ENCODE measurements around the gene APOBEC3H. TPM values are rescaled to one million over a fixed set of nuclear protein-coding genes. Genes with fewer than 3 reads are reported as not detected.

Gene APOBEC3H
- total RNA-seq, 1 experiment from 2014 or later = 1.8 TPM

- no peaks in the 10 kb centered on the region for H3K9me3 ChIP-seq (ENCODE audit: control insufficient read depth in 1 of 2, insufficient read depth in 1 of 2, low read depth in 1 of 2, low read length in 2 of 2)
- H3K4me2 ChIP-seq (ENCODE audit: low read length) = no peak overlapping the region
- CTCF ChIA-PET = no interaction called here
- no peak for TF ChIP-seq MAX (IDR thresholded peaks at IDR 0.05)
- no peak for TF ChIP-seq YY1 (IDR thresholded peaks at IDR 0.05; ENCODE audit: extremely low read depth, insufficient replicate concordance, low read depth, low read length)
- no peak for TF ChIP-seq TCF7L2 (IDR thresholded peaks at IDR 0.05; ENCODE audit: borderline replicate concordance, extremely low read depth, insufficient read depth, insufficient read length)
- TF ChIP-seq ZNF274 (IDR thresholded peaks at IDR 0.05; ENCODE audit: low read depth, low read length) = no peak
- no peak for TF ChIP-seq ELF1 (IDR thresholded peaks at IDR 0.05; ENCODE audit: borderline replicate concordance, low read depth)
- TF ChIP-seq SIN3A (IDR thresholded peaks at IDR 0.05; ENCODE audit: low read depth) = no peak
- TF ChIP-seq CEBPB (IDR thresholded peaks at IDR 0.05; ENCODE audit: low read depth) = no peak
- TF ChIP-seq SP1 (IDR thresholded peaks at IDR 0.05; ENCODE audit: low read depth) = no peak
- DNase-seq (ENCODE audit: low read depth, low spot score) (no peak), ATAC-seq (no peak)
- POLR2A ChIA-PET = no interaction called here
- H3K4me1 ChIP-seq (ENCODE audit: control insufficient read depth in 1 of 2, insufficient read depth in 2 of 2, low read length in 2 of 2) = no peaks in the 10 kb centered on the region
- BruUV-seq (replicated peaks) = no TSS peak
- H3K9me2 ChIP-seq (ENCODE audit: insufficient read depth) = no peaks in the 10 kb centered on the region
- H3K9ac ChIP-seq (ENCODE audit: low read length) = no peak overlapping the region
- H4K20me1 ChIP-seq (ENCODE audit: insufficient read depth) = no peaks in the 10 kb centered on the region
- no peaks in the 10 kb centered on the region for H3K79me2 ChIP-seq (ENCODE audit: insufficient read depth, low read length)
- H2AFZ ChIP-seq (ENCODE audit: low read depth, low read length, poor library complexity, severe bottlenecking) = no peak overlapping the region
- H3K27ac ChIP-seq (ENCODE audit: low read depth, low read length) = no peak overlapping the region
- RAD21 ChIA-PET (ENCODE audit: low non-redundant PET in 1 of 2, low total read pairs in 2 of 2, uncharacterized antibody in 2 of 2, unreplicated experiment in 2 of 2) = interaction anchor here in 1 of 2 experiments (0.7 kb wide), 1 partner anchor 54 kb away, joined by 3 read pairs; no protein-coding TSS in a partner anchor
- no peak overlapping the region for H3K4me3 ChIP-seq (replicated peaks in 1 of 2; ENCODE audit: low read depth in 1 of 2, low read length in 2 of 2)
- no peaks in the 10 kb centered on the region for H3K36me3 ChIP-seq (ENCODE audit: control insufficient read depth in 1 of 2, insufficient read depth in 2 of 2, low read length in 2 of 2)
- H3K27me3 ChIP-seq (ENCODE audit: insufficient read depth, low read length) = no peaks in the 10 kb centered on the region
- intact Hi-C loops (cut with micrococcal nuclease) = no loop called here
These were observed 16.8 kb upstream of the APOBEC3H start for GRCh38 chr22:39080052-39080762.

- CTCF ChIA-PET = no interaction called here
- intact Hi-C loops (cut with micrococcal nuclease) = no loop called here
- no peaks in the 10 kb centered on the region for H3K36me3 ChIP-seq (ENCODE audit: control insufficient read depth in 1 of 2, insufficient read depth in 2 of 2, low read length in 2 of 2)
- H3K9me3 ChIP-seq (ENCODE audit: control insufficient read depth in 1 of 2, insufficient read depth in 1 of 2, low read depth in 1 of 2, low read length in 2 of 2) = no peaks in the 10 kb centered on the region
- no peaks in the 10 kb centered on the region for H3K9me2 ChIP-seq (ENCODE audit: insufficient read depth)
- RAD21 ChIA-PET (ENCODE audit: low non-redundant PET in 1 of 2, low total read pairs in 2 of 2, uncharacterized antibody in 2 of 2, unreplicated experiment in 2 of 2) = no interaction called here
- no peaks in the 10 kb centered on the region for H3K4me1 ChIP-seq (ENCODE audit: control insufficient read depth in 1 of 2, insufficient read depth in 2 of 2, low read length in 2 of 2)
- no peaks in the 10 kb centered on the region for H4K20me1 ChIP-seq (ENCODE audit: insufficient read depth)
- no peak for TF ChIP-seq YY1 (IDR thresholded peaks at IDR 0.05; ENCODE audit: extremely low read depth, insufficient replicate concordance, low read depth, low read length)
- TF ChIP-seq CEBPB (IDR thresholded peaks at IDR 0.05; ENCODE audit: low read depth) = no peak
- TF ChIP-seq ATF3 (IDR thresholded peaks at IDR 0.05) = no peak
- TF ChIP-seq RAD21 (IDR thresholded peaks at IDR 0.05; ENCODE audit: low read depth) = no peak
- no peak for TF ChIP-seq POLR2AphosphoS5 (IDR thresholded peaks at IDR 0.05; ENCODE audit: low read depth, low read length)
- TF ChIP-seq POLR2A (IDR thresholded peaks at IDR 0.05; ENCODE audit: borderline replicate concordance, extremely low read depth, insufficient read depth, insufficient read length) = no peak
- no peak for TF ChIP-seq ZNF274 (IDR thresholded peaks at IDR 0.05; ENCODE audit: low read depth, low read length)
- TF ChIP-seq, protein P1, sequence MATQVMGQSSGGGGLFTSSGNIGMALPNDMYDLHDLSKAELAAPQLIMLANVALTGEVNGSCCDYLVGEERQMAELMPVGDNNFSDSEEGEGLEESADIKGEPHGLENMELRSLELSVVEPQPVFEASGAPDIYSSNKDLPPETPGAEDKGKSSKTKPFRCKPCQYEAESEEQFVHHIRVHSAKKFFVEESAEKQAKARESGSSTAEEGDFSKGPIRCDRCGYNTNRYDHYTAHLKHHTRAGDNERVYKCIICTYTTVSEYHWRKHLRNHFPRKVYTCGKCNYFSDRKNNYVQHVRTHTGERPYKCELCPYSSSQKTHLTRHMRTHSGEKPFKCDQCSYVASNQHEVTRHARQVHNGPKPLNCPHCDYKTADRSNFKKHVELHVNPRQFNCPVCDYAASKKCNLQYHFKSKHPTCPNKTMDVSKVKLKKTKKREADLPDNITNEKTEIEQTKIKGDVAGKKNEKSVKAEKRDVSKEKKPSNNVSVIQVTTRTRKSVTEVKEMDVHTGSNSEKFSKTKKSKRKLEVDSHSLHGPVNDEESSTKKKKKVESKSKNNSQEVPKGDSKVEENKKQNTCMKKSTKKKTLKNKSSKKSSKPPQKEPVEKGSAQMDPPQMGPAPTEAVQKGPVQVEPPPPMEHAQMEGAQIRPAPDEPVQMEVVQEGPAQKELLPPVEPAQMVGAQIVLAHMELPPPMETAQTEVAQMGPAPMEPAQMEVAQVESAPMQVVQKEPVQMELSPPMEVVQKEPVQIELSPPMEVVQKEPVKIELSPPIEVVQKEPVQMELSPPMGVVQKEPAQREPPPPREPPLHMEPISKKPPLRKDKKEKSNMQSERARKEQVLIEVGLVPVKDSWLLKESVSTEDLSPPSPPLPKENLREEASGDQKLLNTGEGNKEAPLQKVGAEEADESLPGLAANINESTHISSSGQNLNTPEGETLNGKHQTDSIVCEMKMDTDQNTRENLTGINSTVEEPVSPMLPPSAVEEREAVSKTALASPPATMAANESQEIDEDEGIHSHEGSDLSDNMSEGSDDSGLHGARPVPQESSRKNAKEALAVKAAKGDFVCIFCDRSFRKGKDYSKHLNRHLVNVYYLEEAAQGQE (IDR thresholded peaks at IDR 0.05; ENCODE audit: low read depth) = no peak
- BruUV-seq (replicated peaks) = no TSS peak
- no peak overlapping the region for H3K27ac ChIP-seq (ENCODE audit: low read depth, low read length)
- H2AFZ ChIP-seq (ENCODE audit: low read depth, low read length, poor library complexity, severe bottlenecking) = no peak overlapping the region
- H3K4me3 ChIP-seq (replicated peaks in 1 of 2; ENCODE audit: low read depth in 1 of 2, low read length in 2 of 2) = no peak overlapping the region
- no peak overlapping the region for H3K4me2 ChIP-seq (ENCODE audit: low read length)
- DNase-seq (ENCODE audit: low read depth, low spot score) (no peak), ATAC-seq (no peak)
- no peaks in the 10 kb centered on the region for H3K27me3 ChIP-seq (ENCODE audit: insufficient read depth, low read length)
- POLR2A ChIA-PET = no interaction called here
- H3K79me2 ChIP-seq (ENCODE audit: insufficient read depth, low read length) = no peaks in the 10 kb centered on the region
- no peak overlapping the region for H3K9ac ChIP-seq (ENCODE audit: low read length)
These were observed 16.0 kb upstream of the APOBEC3H start for GRCh38 chr22:39081016-39081415.

Measured in HCT116 (cell line).